HG02840 (cell line): ENCODE results near the gene FOXD4L1.
"Not testable (repeated sequence)": the region's sequence is repeated elsewhere in the genome, so short reads cannot be mapped to it uniquely, and the experiment has no call there.

Experiments
- ATAC-seq: cut with Tn5 transposase; IDR thresholded peaks from one replicate; pipeline ENCODE4 v1.9.1; 2021; ENCODE audit warnings: mild to moderate bottlenecking, moderate library complexity, moderate number of reproducible peaks; ENCODE audit not compliant: unreplicated experiment, low FRiP score

Gene FOXD4L1

DNA sequence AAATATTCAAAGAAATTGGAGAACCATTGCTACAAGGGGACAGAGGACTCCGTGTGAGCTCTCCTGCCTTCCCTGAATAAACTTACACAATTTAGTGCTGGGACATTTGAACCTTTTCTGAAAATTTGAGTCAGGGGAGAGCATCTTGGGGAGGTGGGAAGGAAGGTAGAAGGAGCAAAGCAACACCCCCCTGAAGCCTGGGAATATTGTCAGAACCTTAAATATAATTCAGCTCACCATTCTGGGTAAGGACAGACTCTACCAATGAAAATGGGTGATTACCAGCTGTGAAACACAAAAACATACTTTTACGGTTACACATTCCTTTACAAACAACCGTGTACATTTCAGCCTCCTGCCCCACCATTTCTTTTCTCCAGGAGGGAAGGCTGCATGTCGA is at the start of gene FOXD4L1:
FOXD4L1 (plus strand) TSS at position 301 of the 400 bp plus-strand sequence. CDS start 592 bp downstream, outside the sequence.
- ATAC-seq: not testable (repeated sequence)

DNA sequence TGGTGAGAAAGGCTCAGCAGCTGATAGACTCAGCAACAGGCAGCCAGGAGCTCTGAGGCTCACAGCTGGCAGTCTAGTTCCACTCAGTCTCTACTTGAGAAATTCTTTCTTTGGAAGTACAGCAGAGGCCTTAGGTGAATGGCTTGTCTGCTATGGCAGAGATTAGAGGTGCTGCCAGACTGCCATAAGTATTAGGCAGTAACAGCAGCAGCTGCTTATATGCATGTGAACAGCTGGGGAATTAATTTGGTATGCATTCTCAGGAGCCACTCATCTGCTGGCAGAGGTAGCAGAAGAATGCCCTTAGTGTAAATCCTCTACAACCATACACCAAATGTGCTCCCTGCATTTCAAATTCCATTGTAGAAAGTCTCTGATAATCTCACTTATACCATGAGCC is 32.7 kb upstream of the FOXD4L1 start:
- not testable (repeated sequence) for ATAC-seq

DNA sequence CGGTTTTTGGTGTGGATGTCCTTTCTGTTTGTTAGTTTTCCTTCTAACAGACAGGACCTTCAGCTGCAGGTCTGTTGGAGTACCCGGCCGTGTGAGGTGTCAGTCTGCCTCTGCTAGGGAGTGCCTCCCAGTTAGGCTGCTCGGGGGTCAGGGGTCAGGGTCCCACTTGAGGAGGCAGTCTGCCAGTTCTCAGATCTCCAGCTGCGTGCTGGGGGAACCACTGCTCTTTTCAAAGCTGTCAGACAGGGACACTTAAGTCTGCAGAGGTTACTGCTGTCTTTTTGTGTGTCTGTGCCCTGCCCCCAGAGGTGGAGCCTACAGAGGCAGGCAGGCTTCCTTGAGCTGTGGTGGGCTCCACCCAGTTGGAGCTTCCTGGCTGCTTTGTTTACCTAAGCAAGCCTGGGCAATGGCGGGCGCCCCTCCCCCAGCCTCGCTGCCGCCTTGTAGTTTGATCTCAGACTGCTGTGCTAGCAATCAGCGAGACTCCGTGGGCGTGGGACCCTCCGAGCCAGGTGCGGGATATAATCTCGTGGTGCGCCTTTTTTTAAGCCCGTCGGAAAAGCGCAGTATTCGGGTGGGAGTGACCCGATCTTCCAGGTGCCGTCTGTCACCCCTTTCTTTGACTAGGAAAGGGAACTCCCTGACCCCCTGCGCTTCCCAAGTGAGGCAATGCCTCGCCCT is 21.6 kb upstream of the FOXD4L1 start:
- ATAC-seq: not testable (repeated sequence)

DNA sequence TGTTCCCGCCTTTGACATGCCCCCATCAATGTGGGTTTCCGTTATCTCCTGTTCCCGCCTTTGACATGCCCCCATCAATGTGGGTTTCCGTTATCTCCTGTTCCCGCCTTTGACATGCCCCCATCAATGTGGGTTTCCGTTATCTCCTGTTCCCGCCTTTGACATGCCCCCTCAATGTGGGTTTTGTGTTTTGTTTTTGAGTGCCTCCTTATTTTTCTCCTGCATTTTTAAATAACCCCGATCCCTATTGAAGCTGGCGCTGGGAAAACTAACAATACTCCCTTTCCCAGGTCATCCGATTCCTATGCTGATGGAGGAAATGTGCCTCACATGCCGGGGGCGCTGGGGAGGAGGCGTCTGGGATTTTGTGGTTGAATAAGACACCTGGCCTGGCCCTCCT is 1.9 kb upstream of the FOXD4L1 start:
- not testable (repeated sequence) for ATAC-seq

DNA sequence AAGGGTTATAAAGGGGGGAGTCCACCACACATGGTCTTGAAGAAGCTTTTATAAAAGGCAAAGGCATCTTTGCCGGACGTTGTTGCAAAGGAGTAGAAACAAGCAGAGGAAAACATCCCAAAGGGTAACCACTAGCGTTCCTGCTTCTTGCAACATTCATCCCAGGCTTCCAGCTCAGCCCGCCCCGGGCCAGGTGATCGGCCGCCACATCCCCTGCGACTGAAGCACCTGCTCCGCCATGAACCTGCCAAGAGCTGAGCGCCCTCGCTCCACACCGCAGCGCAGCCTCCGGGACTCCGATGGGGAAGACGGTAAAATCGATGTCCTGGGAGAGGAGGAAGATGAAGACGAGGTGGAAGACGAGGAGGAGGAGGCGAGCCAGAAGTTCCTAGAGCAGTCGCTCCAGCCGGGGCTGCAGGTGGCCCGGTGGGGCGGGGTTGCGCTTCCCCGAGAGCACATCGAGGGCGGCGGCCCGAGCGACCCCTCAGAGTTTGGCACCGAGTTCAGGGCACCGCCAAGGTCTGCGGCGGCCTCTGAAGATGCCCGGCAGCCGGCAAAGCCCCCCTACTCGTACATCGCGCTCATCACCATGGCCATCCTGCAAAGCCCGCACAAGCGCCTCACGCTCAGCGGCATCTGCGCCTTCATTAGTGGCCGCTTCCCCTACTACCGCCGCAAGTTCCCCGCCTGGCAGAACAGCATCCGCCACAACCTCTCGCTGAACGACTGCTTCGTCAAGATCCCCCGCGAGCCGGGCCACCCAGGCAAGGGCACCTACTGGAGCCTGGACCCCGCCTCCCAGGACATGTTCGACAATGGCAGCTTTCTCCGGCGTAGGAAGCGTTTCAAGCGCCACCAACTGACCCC is 787 bp downstream of the FOXD4L1 start:
- not testable (repeated sequence) for ATAC-seq

DNA sequence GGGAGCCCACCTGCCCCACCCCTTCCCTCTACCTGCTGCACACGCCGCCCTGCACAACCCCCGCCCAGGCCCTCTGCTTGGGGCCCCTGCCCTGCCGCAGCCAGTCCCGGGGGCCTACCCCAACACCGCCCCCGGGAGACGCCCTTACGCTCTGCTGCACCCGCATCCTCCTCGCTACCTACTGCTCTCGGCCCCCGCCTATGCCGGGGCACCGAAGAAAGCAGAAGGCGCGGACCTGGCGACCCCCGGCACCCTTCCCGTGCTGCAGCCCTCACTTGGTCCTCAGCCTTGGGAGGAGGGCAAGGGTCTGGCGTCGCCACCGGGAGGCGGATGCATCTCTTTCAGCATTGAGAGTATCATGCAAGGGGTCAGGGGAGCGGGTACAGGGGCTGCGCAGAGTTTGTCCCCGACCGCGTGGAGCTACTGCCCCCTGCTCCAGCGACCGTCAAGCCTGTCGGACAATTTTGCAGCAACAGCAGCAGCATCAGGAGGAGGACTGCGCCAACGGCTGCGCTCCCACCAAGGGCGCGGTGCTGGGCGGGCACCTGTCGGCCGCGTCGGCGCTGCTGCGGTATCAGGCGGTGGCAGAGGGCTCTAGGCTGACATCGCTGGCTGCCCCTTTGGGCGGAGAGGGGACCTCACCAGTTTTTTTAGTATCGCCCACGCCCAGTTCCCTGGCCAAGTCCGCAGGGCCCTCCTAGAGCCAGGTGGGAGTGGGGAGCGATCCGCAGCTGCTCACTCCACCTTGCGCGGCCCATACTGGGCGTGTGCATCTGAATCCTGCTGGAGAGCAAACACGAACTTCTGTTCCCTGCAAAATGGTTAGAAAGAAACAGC is 1.6 kb downstream of the FOXD4L1 start:
- ATAC-seq: not testable (repeated sequence)

DNA sequence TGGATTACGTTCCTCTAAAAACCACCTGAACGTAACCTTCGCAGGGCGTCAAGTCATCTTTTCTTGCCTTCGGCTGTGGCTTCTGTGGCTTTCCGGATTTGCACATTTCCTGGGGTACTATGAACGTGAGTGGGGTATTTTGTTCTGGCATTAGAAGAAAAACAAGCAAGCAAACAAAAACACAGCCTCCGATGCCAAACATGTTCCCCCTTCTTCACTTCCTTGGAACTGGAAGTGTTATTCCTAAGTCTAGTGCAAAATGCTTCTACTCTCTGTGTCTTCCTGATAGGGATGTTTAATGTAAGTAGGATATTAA is 2.2 kb downstream of the FOXD4L1 start:
- ATAC-seq: not testable (repeated sequence)

DNA sequence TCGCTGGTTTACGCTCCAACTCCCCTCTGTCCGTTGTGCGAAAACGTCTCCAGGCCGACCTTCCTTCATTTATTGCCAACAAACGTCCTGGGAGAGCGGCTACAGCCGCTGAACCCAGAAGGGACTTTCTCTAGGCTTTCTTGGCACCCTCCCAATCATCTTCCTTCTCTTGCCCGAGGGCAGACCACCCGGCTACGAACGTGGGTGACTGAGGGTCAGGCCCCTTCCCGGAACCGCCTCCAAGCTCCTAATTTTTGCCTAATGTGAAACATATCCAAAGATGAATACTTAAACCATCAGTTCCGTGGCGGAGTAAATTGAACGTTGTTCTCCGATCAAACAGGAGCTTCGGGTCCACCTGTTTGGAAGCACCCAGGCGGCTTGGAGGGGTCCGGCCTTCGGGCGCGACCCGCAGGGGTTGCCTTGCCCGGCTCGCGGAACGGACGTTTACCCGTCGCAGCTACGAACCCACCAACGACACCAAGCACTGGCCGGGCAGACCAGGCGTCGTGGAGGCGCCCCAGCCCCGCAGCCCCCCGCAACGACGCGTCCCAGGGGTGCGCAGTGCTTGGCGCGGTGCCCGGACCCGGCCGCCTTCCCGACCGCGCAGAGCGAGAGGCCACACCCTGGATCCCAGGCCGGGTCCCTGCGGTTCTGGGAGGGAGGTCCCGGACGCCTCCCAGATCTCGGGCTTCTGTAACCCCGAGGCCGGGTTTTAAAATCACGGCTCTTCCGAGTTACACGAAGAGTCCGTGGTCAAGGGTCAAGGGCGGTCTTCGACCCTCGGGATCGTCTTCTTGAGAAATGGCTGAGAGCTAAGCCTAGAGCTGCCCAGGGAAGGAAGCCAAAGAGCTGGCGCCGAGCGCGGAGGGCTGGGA is 4.0 kb downstream of the FOXD4L1 start:
- ATAC-seq: not testable (repeated sequence)

DNA sequence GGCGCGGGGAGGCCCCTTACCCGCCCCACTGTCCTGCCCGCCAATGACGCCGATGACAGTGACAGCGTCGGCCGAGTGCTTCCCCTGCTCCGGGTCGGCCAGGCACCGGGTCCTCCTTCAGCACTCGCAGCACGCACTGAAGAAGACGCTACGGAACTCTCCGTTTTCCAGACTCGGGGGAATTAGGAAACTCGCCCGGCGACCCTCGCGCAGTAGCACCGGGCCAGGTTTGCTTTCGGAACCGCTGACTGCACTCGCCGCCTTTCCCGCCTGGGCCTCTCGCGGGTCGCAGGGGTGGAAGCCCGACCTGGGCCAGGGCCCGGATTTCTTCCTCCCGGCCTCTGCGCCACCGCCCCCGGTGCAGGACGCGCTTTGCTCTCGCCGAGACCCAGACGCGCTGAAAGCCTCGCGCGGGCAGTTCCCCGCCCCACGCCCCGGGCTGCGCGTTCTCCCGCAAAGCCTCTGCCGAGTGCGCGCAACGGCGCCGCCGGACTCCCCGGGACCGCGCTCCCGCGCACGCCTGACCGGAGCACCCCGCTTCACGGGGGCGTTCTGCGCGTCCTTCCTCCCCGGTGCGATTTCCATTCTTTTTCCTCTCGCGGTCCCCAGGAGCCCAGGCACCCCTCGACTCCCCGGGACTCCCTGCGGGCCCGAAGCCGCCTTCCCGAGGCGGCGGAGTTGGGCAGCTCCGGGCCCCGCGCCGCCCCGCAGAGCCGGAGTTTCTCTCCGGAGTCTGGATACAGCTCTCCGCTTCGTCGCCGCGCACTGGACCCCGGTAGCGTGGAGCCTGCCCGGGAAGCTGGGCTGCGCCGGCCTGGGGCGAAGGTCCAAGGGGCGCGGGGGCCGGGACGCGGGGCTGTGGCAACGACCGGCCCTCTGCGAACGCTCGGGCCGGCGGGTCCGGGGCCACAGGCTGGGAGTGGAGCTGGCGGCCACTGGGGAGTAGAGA is 4.9 kb downstream of the FOXD4L1 start:
- ATAC-seq: not testable (repeated sequence)

DNA sequence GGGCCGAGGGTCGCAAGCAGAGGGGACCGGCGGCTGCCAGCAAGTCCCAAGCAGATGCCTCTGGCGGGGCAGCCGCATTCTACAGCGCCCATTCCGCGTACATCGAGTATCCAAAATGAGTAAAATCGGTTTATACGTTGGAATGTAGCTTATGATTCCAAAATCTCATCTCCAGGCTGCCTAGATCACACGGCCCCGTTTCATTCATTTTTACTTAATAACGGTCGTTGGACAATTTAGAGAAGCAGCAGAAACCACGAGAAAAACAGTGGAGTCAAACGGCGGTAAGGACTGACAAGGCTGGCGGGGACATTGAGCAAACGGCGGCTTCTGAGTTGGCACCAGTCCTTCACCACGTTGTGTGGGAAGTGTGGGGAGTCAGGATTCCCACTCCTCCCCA is 5.6 kb downstream of the FOXD4L1 start:
- ATAC-seq: not testable (repeated sequence)

DNA sequence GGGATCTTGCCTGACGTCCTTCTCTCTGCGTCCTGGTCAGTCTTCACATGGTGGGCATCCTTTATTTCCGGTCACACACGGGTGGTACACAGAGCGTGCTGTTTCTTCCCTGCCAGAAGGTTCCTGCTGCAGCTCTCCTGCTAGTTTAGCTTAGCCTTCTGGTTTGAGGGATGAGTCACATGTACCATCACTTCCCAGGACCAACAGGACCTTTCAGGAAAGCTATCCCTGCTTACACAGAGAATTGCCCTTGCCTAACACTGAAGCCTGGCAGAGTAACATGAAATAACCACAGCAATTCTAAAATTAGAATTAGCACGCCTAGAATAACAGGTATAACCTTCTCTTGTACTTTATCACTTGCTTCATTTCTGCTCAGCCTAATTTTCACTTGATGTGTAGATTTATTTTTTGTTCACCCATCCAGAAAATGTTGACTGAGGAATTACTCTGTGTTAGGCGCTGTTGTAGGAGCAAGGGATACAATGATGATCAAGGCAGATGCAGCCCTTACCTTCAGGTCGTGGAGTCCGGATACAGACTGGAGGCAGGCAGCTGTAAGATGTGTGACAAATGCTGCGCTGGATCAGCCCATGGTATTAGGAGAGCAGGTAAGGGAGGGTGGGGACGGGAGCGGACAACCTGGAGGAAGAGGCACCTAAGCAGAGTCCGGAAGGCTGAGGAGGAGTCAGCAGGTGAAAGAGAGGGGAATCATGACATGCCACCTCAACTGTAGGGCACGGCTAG is 9.1 kb downstream of the FOXD4L1 start:
- not testable (repeated sequence) for ATAC-seq

DNA sequence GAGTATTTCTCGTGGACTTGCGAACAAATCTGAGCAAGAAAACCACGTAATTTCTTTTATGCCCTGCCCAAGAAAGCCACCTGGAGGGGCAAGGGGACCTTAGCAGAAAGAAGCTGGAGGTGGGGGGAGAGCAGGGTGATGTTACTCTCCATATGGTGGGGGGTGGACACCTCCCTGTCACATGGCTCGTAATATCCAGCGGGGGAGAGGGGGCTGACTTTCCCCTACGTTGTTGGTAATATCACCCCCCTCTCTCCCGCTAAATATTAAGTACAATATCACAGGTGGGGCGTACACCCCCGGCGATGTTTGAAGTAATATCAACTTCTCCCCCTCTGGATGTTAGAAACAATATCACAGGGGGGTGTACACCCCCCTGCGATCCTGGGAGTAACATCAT is 9.7 kb downstream of the FOXD4L1 start:
- ATAC-seq: not testable (repeated sequence)

DNA sequence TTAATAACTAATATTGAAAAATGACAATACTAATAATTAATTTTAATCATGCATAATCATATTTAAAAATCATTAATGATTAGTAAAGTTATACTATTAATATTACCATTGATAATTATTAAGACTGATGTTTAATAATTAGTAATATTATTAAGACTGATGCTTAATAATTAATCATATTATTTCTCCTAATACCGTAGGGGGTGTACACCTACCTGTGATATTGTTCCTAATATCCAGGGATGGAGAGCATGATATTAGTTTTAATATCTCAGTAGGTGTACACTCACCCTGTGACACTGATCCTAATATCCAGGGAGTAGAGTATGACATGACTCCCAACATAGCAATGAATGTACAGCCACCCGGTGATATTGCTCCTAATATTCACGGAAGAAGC is 12.4 kb downstream of the FOXD4L1 start:
- not testable (repeated sequence) for ATAC-seq

DNA sequence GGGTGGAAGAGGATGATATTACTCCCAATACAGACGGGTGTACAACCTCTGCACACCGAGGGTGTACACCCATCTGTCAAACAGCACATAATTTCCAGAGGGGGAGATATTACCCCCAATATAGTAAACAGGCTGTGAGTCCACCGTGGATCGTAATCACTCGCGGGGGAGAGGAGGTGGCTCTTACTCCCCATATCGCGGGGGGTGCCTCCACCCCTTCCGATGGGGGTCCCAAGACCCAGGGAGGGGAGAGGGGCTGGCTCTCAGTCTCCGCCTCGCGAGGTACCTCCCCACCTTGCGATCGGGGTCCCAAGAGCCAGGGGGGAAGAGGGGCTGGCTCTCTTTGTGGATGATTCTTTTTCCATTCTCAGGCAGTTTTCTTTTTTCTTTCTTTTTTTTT is 13.4 kb downstream of the FOXD4L1 start:
- ATAC-seq: not testable (repeated sequence)

DNA sequence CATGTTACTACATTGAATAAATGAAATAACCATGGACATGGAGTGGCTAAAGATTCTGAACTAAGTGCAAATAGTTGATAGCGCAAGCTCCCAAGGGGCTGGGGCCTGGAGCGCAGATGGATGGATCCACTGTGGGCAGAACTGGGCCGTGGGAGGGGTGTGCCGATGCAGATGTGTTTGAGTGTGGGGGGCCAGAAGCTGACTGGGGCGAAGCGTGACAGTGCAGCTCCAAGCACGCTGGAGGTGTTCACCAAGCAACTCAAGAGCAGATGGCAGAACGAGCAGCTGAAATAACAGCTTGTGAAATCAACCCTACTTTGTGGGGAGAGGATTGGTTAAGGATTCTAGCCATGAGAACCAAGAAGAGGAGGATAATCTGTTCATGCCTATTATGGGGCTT is 17.0 kb downstream of the FOXD4L1 start:
- ATAC-seq: not testable (repeated sequence)

DNA sequence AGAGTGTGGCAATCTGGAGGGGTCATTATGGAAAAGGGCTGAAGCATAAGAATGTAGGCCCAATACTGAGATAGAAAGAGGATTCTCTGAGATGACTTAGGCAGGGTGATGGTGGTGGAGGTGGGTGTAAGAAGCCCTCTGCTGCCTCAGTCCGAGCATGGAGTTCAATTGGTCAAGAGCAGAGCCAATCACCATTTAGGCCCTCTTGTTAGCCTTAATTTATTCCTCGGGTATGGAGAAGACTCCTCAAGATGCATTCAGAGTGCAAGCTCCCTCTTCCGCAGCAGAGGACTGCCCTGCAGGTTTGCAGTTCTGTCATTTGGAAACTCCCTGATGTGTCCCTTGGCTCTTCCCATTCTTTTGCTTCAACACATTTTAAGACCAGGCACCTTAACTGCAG is 17.5 kb downstream of the FOXD4L1 start:
- ATAC-seq: not testable (repeated sequence)

DNA sequence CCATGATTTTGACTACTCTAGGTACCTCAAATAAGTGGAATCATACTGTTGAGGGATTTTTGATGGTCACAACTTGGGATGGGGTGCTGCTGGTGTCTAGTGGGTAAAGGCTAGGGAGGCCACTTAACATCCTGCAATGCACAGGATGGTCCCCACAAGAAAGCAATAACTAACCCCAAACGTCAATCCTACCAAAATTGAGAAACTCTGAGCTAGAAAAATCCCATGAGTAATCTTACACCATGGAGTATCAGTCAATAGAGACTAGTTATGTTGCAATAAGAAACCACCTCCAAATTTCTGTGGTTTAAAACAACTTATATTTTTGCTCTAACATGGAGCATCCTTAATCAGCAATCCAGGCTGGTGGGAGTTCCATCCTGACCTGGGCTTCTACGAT is 18.6 kb downstream of the FOXD4L1 start:
- ATAC-seq: not testable (repeated sequence)

DNA sequence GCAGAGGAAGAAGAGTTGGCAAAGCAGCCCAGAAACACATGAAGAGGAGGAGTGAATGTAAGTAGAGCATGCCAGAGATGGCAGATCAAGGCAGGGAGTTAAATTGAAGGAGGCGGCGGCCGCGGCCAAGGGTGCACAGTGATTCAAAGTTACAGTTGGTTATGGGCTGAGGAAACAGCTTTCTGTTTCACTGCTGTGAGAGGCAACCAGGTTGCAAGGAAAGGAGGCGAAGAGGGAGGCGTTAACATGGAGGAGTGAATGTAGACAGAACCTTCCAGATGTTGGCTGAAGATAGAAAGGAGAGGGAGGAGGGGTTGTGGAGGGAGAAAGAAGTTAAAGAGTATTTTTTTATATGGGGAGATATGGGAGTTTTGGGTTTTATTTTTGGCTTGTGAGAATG is 22.4 kb downstream of the FOXD4L1 start:
- not testable (repeated sequence) for ATAC-seq
